Lower leg skin (tissue), 3 donors: Measurements from ENCODE around the gene HSF5.

Experiments used
- POLR2A ChIP-seq, 2 donors: fragments of 450-650 bp; IDR thresholded peaks; one replicate each; pipeline ENCODE4 v1.6.1; 2016 to 2017; ENCODE audit warnings: antibody characterized with exemption in 2 of 2, mild to moderate bottlenecking in 1 of 2, moderate library complexity in 1 of 2
- TF ChIP-seq, protein P1 (sequence below), 3 donors: fragments of 450-650 bp; IDR thresholded peaks; one replicate each; pipeline ENCODE4 v1.5.1; 2016; ENCODE audit warnings: antibody characterized with exemption in 3 of 3, mild to moderate bottlenecking in 3 of 3, moderate library complexity in 2 of 3

DNA sequence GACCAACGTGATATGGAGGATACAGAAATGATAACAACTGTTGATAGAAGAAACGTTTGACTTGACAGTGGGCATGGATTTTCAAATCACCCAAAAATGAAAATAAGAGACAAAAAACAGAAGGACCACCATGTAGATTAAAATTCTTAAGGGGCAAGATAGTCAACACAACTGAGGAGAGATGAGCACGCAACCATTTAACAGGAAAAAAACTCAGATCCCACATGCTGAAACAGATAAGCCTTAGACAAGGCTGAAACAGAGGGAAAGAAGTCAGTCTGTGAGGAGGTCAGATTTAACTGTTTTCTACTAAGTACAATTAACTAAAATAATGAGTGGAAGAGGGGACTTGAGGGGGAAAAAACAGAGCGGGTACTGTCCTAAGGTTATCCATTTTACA, 92.0 kb downstream of the HSF5 start:
- TF ChIP-seq POLR2A (IDR thresholded peaks at IDR 0.05), result no peak
- TF ChIP-seq, protein P1, sequence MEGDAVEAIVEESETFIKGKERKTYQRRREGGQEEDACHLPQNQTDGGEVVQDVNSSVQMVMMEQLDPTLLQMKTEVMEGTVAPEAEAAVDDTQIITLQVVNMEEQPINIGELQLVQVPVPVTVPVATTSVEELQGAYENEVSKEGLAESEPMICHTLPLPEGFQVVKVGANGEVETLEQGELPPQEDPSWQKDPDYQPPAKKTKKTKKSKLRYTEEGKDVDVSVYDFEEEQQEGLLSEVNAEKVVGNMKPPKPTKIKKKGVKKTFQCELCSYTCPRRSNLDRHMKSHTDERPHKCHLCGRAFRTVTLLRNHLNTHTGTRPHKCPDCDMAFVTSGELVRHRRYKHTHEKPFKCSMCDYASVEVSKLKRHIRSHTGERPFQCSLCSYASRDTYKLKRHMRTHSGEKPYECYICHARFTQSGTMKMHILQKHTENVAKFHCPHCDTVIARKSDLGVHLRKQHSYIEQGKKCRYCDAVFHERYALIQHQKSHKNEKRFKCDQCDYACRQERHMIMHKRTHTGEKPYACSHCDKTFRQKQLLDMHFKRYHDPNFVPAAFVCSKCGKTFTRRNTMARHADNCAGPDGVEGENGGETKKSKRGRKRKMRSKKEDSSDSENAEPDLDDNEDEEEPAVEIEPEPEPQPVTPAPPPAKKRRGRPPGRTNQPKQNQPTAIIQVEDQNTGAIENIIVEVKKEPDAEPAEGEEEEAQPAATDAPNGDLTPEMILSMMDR (IDR thresholded peaks at IDR 0.05), result no peak
